ENCODE data around the gene STOML3. TPM values are rescaled to one million over a fixed set of nuclear protein-coding genes. Genes with fewer than 3 reads are reported as not detected.

Gene STOML3
- total RNA-seq, 4 donors from 2014 or later = not detected

Other genes with a start within 250 kb of the STOML3 start
- 10 to 100 TPM; 36.5 to 84.2 (median 43.0) TPM for gene PROSER1, start 47.3 kb upstream of the STOML3 start, total RNA-seq
- gene NHLRC3, start 47.6 kb upstream of the STOML3 start, total RNA-seq = 10 to 100 TPM; 11.6 to 25.5 (median 20.9) TPM

Data from Peyer's patch (tissue), 4 donors.